SKM-1 treated with dmso at 0.1 percent for 144 hours (cell line): ENCODE results near the gene MRTFA.
"Not testable (repeated sequence)": the region's sequence is repeated elsewhere in the genome, so short reads cannot be mapped to it uniquely, and the experiment has no call there.

Experiments
- DNase-seq: peaks from one replicate; lab custom pipeline; 2025; ENCODE audit not compliant: unreplicated experiment; lab: John Stamatoyannopoulos, UW

The MRTFA gene

GRCh38 chr22:40636380-40637182 is at the start of gene MRTFA:
Gene MRTFA (minus strand): TSS chr22:40636719.
- DNase-seq = peak; percentile 99

GRCh38 chr22:40685406-40685805 is 48.9 kb upstream of the MRTFA start:
- no peak for DNase-seq

- no peak for DNase-seq
These were observed 48.2 kb upstream of the MRTFA start for GRCh38 chr22:40684728-40685127.

- no peak for DNase-seq
These were observed 44.9 kb upstream of the MRTFA start for GRCh38 chr22:40681451-40681850.

- DNase-seq = no peak
These were observed 44.3 kb upstream of the MRTFA start for GRCh38 chr22:40680819-40681183.

- DNase-seq = no peak
These were observed 43.7 kb upstream of the MRTFA start for GRCh38 chr22:40679964-40680818.

- DNase-seq = no peak
These were observed 42.9 kb upstream of the MRTFA start, which contains the start of gene MCHR1 for GRCh38 chr22:40679249-40679963. Gene MCHR1 (plus strand): TSS chr22:40679484. CDS start chr22:40679653, 169 bp downstream.

- no peak for DNase-seq
These were observed 42.2 kb upstream of the MRTFA start for GRCh38 chr22:40678493-40679248.

- no peak for DNase-seq
These were observed 40.1 kb upstream of the MRTFA start for GRCh38 chr22:40676644-40677043.

- not testable (repeated sequence) for DNase-seq
These were observed 39.6 kb upstream of the MRTFA start for GRCh38 chr22:40676166-40676565.

GRCh38 chr22:40674274-40674673 is 37.8 kb upstream of the MRTFA start:
- no peak for DNase-seq

GRCh38 chr22:40673017-40673416 is 36.5 kb upstream of the MRTFA start:
- no peak for DNase-seq

- no peak for DNase-seq
These were observed 35.4 kb upstream of the MRTFA start for GRCh38 chr22:40671796-40672360.

- DNase-seq = no peak
These were observed 34.9 kb upstream of the MRTFA start for GRCh38 chr22:40671369-40671768.

GRCh38 chr22:40670058-40670457 is 33.5 kb upstream of the MRTFA start:
- no peak for DNase-seq

GRCh38 chr22:40668611-40669411 is 32.3 kb upstream of the MRTFA start:
- no peak for DNase-seq

- no peak for DNase-seq
These were observed 29.8 kb upstream of the MRTFA start for GRCh38 chr22:40666151-40666848.

GRCh38 chr22:40665312-40665711 is 28.8 kb upstream of the MRTFA start:
- DNase-seq = no peak

GRCh38 chr22:40661671-40662070 is 25.2 kb upstream of the MRTFA start:
- no peak for DNase-seq
